HL-60/S4 treated with phorbol 12-myristate 13-acetate at 8.2 ng/mL for 4 days and 3 days (cell line): ENCODE results near the gene CSK.

Experiments
- in situ Hi-C: fragments of 300-500 bp; cut with MboI; formaldehyde crosslinking; loops from 2 replicates; pipeline ENCODE4 v1.15.0; 2022; ENCODE audit warnings: low sequenced_read_pairs

The CSK gene

DNA sequence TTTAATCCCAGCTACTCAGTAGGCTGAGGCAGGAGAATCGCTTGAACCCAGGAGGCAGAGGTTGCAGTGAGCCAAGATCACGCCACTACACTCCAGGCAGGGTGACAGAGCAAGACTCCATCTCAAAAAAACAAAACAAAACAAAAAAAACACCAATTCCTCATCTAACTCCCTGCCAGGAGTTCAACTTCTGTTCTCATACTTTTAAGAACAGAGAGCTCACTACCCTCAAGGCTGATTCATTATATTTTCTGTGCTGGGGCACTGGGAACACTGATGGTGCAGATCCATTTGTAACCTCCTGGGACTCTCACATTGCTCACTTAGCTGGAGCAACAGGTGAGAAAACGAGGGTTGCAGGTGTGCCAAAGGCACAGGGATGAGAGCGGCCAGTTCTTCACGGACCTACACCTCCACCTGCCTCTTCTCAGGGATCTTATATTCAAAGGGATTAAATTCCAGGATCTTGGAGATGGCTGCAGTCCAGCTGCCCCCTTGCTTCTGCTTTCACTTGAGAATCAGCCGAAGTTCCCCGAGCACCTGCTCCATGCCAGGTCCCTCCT lies 12.3 kb upstream of the CSK start:
- in situ Hi-C loops = loop anchor here (10.0 kb wide), 1 partner anchor 395 kb away; no protein-coding TSS in a partner anchor

DNA sequence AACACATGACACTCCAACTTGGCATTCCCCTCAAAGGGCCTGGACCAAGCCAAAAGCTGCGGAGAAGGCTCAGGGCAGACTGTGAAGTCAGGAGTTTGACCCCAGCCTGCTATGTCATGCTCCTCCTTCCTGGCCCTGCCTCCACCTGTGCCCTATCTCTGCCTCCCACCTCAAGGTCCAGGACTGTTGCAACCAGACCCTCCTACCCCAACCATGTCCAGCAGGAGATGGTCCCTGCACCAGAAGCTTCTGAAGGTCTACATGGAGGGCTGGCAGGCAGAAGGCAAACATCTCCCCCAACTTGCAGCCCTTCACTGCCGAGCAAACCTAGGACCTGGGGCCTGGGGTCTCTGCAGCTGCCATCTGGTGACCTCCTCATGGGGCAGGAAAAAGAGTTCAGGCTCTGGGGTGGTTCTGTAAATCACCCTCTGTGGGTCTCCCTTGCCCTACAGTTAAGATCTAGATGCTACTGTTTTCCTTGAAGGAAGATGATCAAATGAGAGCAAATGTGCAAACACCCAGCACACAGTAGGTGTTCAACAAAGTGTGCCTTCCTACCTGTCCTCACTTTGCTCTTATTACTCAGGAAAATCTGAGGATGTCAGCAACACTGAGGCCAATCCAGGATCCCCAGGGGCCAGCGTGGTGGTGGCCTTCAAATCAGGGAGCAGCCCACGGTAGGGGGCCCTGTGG lies 11.5 kb upstream of the CSK start:
- in situ Hi-C loops = loop anchor here (10.0 kb wide), 1 partner anchor 396 kb away; no protein-coding TSS in a partner anchor

GRCh38 chr15:74773329-74773728 lies 8.6 kb upstream of the CSK start:
- in situ Hi-C loops = loop anchor here (10.0 kb wide), 1 partner anchor 399 kb away; no protein-coding TSS in a partner anchor

- in situ Hi-C loops = loop anchor here (10.0 kb wide), 1 partner anchor 399 kb away; no protein-coding TSS in a partner anchor
These were observed 8.1 kb upstream of the CSK start for GRCh38 chr15:74773731-74774252.

- in situ Hi-C loops = loop anchor here (10.0 kb wide), 1 partner anchor 400 kb away; no protein-coding TSS in a partner anchor
These were observed 6.7 kb upstream of the CSK start for GRCh38 chr15:74775132-74775562.

DNA sequence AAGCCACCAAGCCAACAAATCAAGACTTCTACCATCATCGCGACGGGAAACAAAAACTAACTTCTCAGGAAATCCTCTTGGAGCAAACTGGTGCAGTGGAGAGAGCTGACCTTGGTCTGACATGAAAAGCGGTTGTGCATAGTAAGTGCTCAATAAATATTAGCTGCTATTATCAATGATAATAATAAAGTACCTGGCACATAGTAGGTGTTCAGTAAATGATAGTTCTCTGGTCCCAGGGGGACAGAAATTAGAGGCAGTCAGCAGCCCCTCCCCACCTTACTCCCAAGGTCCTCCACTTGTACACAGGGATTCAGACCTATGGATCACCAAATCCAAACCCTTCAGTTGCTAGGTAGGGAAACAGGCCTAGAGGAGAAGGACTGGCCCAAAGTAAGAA lies 6.0 kb upstream of the CSK start:
- in situ Hi-C loops = loop anchor here (10.0 kb wide), 1 partner anchor 401 kb away; no protein-coding TSS in a partner anchor

DNA sequence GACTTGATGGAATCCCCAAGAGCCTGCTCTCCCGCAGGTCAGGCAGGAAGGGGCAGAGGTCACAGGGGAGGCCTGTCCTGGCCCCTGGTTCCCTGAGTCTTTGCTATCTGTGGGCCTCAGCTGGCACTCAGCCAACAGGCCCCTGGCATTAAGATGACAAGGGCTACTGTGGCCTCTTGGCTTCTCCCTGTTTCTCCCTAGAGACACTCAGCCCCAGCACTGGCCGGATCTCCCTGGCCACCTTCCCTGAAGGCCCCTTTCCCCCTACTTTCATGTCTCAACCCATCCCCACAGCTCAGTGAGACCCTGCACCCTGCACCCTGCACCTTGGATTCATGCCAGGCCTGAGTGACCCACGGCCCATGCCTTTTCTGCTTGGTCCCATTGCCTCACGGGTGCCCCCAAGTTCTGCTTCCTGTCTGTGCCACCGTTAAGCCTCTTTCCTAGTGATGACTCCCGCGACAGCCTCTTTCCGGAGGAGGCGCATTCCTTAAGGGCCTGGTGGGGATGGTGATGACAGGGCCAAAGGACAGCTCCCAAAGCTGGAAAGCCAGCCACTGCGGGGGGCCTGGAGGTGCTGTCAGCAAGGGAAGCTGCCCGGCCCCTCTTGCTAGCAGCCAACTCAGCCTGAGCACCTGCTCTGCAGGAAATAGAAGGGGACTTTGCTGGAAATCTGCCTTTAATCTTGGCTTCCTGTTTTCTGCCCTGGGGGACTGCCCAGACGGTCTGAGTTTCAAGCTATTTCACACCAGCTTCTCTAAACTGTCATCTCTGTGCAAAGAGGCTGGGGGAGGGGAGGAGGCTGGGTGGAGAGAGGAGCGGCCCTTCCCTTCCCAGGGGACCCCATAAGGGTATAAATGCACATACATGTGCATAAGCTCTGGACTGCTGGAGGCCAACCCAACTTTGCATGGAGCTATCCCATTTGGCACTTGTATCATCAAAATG lies 4.8 kb upstream of the CSK start:
- in situ Hi-C loops = loop anchor here (10.0 kb wide), 1 partner anchor 402 kb away; no protein-coding TSS in a partner anchor

DNA sequence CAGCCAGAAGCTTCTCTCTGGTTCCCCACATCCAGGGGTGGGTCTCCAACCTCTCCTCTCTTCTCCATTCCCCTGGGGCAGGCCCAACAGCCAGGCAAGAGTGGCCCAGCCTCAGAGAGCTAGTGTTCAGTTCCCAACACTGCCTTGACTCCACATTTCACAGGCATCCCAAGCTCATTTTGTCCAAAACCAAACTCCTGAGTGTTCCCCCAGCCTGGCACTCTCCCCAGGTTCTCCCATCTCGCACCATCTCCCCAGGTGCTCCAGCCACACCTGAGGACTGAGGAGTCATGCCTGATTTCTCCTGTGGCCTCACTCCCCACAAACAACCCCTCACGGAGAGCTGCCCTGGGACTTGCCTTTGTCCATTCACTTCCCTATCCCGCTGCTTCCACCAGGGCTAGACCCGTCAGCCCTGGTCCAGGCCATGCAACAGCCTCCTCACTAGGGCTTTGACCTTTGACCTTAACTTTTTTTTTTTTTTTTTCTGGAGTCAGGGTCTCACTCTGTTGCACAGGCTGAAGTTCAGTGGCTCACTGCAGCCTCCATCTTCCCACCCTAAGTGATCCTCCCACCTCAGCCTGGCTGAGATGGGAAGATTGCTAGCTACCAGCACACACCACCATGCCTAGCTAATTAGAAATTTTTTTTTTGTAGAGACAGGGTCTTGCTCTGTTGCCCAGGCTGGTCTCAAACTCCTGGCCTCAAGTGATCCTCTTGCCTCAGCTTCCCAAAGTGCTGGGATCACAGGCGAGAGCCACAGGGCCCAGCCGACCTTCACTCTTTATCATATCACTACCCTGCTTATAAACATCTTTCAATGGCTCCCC lies 3.9 kb upstream of the CSK start:
- in situ Hi-C loops = loop anchor here (10.0 kb wide), 1 partner anchor 403 kb away; no protein-coding TSS in a partner anchor

DNA sequence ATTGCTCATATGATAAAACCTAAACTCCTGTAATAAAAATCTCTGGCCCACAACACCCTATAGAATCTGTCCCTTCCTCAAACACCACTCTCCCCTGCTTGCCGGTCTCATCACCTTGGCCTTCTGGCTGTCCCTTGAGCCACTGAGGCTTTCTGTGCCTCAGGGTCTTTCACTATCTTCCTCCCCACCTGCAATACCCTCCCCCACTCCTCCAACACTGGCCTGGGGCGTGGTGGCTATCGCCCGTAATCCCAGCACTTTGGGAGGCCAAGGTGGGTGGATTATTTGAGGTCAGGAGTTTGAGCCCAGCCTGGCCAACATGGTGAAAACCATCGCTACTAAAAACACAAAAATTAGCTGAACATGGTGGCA lies 3.3 kb upstream of the CSK start:
- in situ Hi-C loops = loop anchor here (10.0 kb wide), 1 partner anchor 404 kb away; no protein-coding TSS in a partner anchor

GRCh38 chr15:74779162-74779648 lies 2.7 kb upstream of the CSK start:
- in situ Hi-C loops = loop anchor here (10.0 kb wide), 1 partner anchor 404 kb away; no protein-coding TSS in a partner anchor

- in situ Hi-C loops = no loop called here
These were observed 1.1 kb upstream of the CSK start for GRCh38 chr15:74780523-74781430.

DNA sequence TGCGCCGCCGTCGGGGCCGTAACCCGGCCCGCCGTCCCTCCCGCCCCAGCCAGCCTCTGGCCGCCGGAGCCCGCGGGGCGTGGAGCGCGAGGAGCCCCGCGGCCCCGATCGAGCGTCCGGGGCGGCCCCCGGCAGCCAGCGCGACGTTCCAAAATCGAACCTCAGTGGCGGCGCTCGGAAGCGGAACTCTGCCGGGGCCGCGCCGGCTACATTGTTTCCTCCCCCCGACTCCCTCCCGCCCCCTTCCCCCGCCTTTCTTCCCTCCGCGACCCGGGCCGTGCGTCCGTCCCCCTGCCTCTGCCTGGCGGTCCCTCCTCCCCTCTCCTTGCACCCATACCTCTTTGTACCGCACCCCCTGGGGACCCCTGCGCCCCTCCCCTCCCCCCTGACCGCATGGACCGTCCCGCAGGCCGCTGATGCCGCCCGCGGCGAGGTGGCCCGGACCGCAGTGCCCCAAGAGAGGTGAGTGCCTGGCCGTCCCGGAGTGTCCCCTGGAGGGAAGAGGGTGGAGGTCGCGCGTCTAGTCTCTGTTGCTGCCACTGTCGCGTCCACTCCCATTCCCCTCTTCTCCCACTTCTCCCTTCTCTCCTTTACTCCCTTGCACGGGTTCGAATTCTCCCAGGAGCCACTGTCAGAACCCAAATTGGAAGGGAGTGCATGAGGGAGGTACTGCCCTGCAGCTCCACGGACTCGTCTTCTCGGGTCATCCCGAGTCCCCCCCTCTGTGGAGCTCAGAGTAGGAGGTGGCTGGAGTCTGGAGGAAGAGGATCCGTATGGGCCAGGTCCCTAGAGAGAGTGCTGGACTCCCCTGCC lies 585 bp downstream of the CSK start:
- in situ Hi-C loops = no loop called here

- in situ Hi-C loops = no loop called here
These were observed 1.4 kb downstream of the CSK start for GRCh38 chr15:74783072-74783807.

- in situ Hi-C loops = no loop called here
These were observed 1.9 kb downstream of the CSK start for GRCh38 chr15:74783808-74784175.

GRCh38 chr15:74784426-74785193 lies 2.7 kb downstream of the CSK start:
- in situ Hi-C loops = no loop called here

GRCh38 chr15:74785194-74786032 lies 3.5 kb downstream of the CSK start:
- in situ Hi-C loops = no loop called here
